CD1c-positive myeloid dendritic cell (primary cell): ENCODE measurements around the gene RAB3A.

ENCODE experiments used
- DNase-seq: peaks from one replicate; pipeline ENCODE4 v3.0.0-alpha.2; 2016; ENCODE audit errors: extremely low spot score

The RAB3A gene

DNA sequence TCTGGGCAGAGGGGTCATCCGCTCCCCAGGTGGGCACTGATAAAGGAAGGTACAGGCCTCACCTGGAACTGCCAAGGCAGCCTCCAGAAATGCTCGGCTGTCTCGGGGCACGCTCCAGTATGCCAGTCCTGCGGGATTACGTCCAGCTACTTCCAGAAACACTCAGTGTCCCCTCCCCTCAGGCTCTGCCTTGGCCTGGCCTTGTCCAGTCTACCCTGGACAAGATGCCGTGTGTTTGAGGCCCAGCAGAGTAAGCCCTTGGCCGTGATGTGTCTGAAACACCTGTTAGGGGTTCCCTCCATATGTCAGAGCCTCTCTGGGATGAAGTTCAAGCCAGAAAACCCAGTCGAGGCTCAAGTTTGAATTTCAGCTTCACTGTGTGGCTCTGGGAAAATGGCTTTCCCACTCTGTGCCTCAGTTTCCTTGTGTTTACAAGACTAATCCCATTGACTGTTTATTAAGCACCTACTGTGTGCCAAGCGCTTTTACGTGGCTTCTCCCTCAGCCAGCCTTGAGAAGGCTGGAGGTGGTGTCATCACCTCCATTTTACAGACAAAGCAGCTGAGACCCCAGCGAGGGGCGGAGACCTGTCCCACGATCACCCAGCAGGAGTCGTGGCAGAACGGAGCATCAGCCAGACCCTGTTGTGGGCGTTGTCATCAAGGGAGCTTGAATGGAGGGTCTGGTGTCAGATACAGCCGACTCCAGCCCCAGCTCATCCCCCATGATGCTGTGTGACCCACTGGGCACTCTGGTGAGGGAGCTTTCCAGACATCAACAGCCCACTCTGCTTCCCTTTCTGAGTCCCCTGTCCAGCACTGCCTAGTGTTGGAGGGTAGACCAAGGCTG, 52.8 kb downstream of the RAB3A start:
- DNase-seq, result no peak

DNA sequence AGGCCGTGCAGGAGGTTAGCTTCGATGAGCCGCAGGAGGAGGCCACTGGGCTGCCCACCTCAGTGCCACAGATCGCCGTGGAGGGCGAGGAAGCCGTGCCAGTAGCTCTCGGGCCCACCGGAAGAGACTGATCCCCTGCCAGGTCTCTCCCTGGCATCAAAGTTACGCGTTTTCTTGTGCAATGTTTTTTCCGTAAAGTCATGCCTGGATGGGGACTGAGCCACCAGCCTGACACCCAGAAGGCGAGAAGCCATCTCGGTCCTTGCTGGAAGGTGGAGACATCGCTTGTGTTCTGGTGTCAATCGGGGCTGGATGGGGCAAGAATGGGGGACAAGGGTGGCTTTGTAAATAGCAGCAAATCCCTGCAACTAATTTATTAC, 54.3 kb downstream of the RAB3A start:
- no peak for DNase-seq

DNA sequence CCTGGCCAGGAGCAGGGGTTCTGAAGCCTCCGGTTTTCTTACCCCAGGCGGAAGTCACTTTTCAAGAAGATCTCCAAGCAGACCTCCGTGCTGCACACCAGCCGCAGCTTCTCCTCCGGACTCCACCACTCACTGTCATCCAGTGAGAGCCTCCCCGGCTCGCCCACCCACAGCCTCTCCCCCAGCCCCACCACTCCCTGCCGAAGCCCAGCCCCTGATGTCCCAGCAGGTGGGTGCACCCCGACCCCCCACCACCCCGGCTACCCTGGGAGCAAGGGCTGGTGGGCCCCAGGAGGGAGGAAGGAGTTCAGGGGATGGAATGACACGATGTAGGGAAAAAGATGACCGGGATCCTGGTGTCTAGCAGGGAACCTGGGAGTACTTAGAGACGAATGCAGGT, 56.4 kb downstream of the RAB3A start:
- DNase-seq, result no peak
